WTC11 (cell line): ENCODE results near the gene TGFBR1. TPM values are rescaled to one million over a fixed set of nuclear protein-coding genes. Genes with fewer than 3 reads are reported as not detected.

Experiments used
- ATAC-seq: fragments of 200-7000 bp; cut with Tn5 transposase; 2 replicates; pipeline ENCODE4 v1.10.0; 2021; ENCODE audit warnings: mild to moderate bottlenecking, moderate library complexity
- CTCF ChIA-PET: fragments of 300-600 bp; sonication (Branson Sonifier 250); formaldehyde crosslinking; loops from one replicate; lab custom pipeline; 2021; ENCODE audit warnings: antibody characterized with exemption; lab: Charles Lee
- POLR2A ChIA-PET: fragments of 350-600 bp; sonication (Branson Sonifier 250); formaldehyde crosslinking; loops from one replicate; lab custom pipeline; 2021; ENCODE audit warnings: antibody characterized with exemption; lab: Charles Lee
- DNase-seq: peaks from one replicate; pipeline ENCODE4 v3.0.0; 2021; ENCODE audit warnings: low spot score
- H3K27ac Mint-ChIP-seq: 2 replicates; pipeline ENCODE4 v1.8.0; 2021; ENCODE audit warnings: mixed read lengths
- H3K27me3 Mint-ChIP-seq: 2 replicates; pipeline ENCODE4 v1.8.0; 2021; ENCODE audit warnings: low read depth, mild to moderate bottlenecking, moderate library complexity, mixed read lengths
- H3K36me3 Mint-ChIP-seq: 2 replicates; pipeline ENCODE4 v1.8.0; 2021; ENCODE audit warnings: mixed read lengths
- H3K4me1 Mint-ChIP-seq: 2 replicates; pipeline ENCODE4 v1.8.0; 2022; ENCODE audit warnings: mixed read lengths
- H3K4me3 Mint-ChIP-seq: 2 replicates; pipeline ENCODE4 v1.8.0; 2021; ENCODE audit warnings: mild to moderate bottlenecking, moderate library complexity, mixed read lengths
- H3K9me3 Mint-ChIP-seq: 2 replicates; pipeline ENCODE4 v1.8.0; 2021; ENCODE audit warnings: mixed read lengths
- ELF4 ChIP-seq: sonication (generic); formaldehyde crosslinking; IDR thresholded peaks from 2 replicates; pipeline ENCODE4 v1.8.1; 2022; ENCODE audit warnings: low read depth, mild to moderate bottlenecking, moderate library complexity, missing genetic modification reagents
- ESRRA ChIP-seq: sonication (generic); formaldehyde crosslinking; IDR thresholded peaks from 2 replicates; pipeline ENCODE4 v1.8.1; 2022; ENCODE audit warnings: mild to moderate bottlenecking, missing genetic modification reagents, borderline replicate concordance
- ETV6 ChIP-seq: sonication (generic); formaldehyde crosslinking; IDR thresholded peaks from 2 replicates; pipeline ENCODE4 v1.8.1; 2022; ENCODE audit warnings: mild to moderate bottlenecking, missing genetic modification reagents
- GRHL2 ChIP-seq: fragments of 250-450 bp; sonication (Bioruptor Pico); IDR thresholded peaks from 2 replicates; pipeline ENCODE4 v1.8.0; 2022; ENCODE audit warnings: mild to moderate bottlenecking, moderate library complexity; ENCODE audit not compliant: insufficient replicate concordance, severe bottlenecking
- HMGA2 ChIP-seq: fragments of 250-450 bp; sonication (Bioruptor Pico); IDR thresholded peaks from 2 replicates; pipeline ENCODE4 v1.4.0; 2021; ENCODE audit warnings: mild to moderate bottlenecking, moderate library complexity
- NR1H2 ChIP-seq: sonication (generic); formaldehyde crosslinking; IDR thresholded peaks from 2 replicates; pipeline ENCODE4 v1.9.0; 2021; ENCODE audit warnings: mild to moderate bottlenecking, moderate library complexity, missing genetic modification reagents
- PRRX2 ChIP-seq: fragments of 250-450 bp; sonication (Bioruptor Pico); IDR thresholded peaks from 2 replicates; pipeline ENCODE4 v1.8.0; 2021; ENCODE audit warnings: mild to moderate bottlenecking
- SMAD3 ChIP-seq: sonication (generic); formaldehyde crosslinking; IDR thresholded peaks from 2 replicates; pipeline ENCODE4 v1.8.0; 2022; ENCODE audit warnings: missing genetic modification reagents, mild to moderate bottlenecking, borderline replicate concordance
- TCF7 ChIP-seq: sonication (generic); formaldehyde crosslinking; IDR thresholded peaks from 2 replicates; pipeline ENCODE4 v1.8.0; 2022; ENCODE audit warnings: mild to moderate bottlenecking, low read depth, missing genetic modification reagents, moderate library complexity
- ZNF121 ChIP-seq: sonication (generic); formaldehyde crosslinking; IDR thresholded peaks from 2 replicates; pipeline ENCODE4 v1.8.0; 2023; ENCODE audit warnings: missing genetic modification reagents
- ZNF671 ChIP-seq: fragments of 250-450 bp; sonication (Bioruptor Pico); IDR thresholded peaks from 2 replicates; pipeline ENCODE4 v1.8.0; 2021; ENCODE audit warnings: mild to moderate bottlenecking
- total RNA-seq: library from RNA; stranded (reverse); gene quantifications from 3 replicates; pipeline ENCODE4 v1.2.3, GENCODE V29; 2021
- TF ChIP-seq, protein P1 (sequence below): fragments of 250-450 bp; sonication (Bioruptor Pico); IDR thresholded peaks from 2 replicates; pipeline ENCODE4 v1.9.0; 2021; ENCODE audit warnings: moderate library complexity, mild to moderate bottlenecking, inconsistent platforms, borderline replicate concordance
- TF ChIP-seq, protein P2 (sequence below): sonication (generic); formaldehyde crosslinking; IDR thresholded peaks from 2 replicates; pipeline ENCODE4 v1.8.1; 2022; ENCODE audit warnings: mild to moderate bottlenecking, moderate library complexity, missing genetic modification reagents
- TF ChIP-seq, protein P3 (sequence below): fragments of 250-450 bp; sonication (Bioruptor Pico); IDR thresholded peaks from 2 replicates; pipeline ENCODE4 v1.9.0; 2021; ENCODE audit warnings: mild to moderate bottlenecking, borderline replicate concordance
- TF ChIP-seq, protein P4 (sequence below): fragments of 250-450 bp; sonication (Bioruptor Pico); IDR thresholded peaks from 2 replicates; pipeline ENCODE4 v1.8.0; 2021; ENCODE audit warnings: mild to moderate bottlenecking
- TF ChIP-seq, protein P5 (sequence below): fragments of 250-450 bp; sonication (Bioruptor Pico); IDR thresholded peaks from 2 replicates; pipeline ENCODE4 v1.9.0; 2021; ENCODE audit warnings: mild to moderate bottlenecking
- TF ChIP-seq, protein P6 (sequence below): sonication (generic); formaldehyde crosslinking; IDR thresholded peaks from 2 replicates; pipeline ENCODE4 v1.8.1; 2023; ENCODE audit warnings: mild to moderate bottlenecking, missing genetic modification reagents, borderline replicate concordance
- TF ChIP-seq, protein P7 (sequence below): sonication (generic); formaldehyde crosslinking; IDR thresholded peaks from 2 replicates; pipeline ENCODE4 v1.8.0; 2023; ENCODE audit warnings: missing genetic modification reagents

The TGFBR1 gene
- total RNA-seq, 1 experiment from 2014 or later: 42.4 TPM

DNA sequence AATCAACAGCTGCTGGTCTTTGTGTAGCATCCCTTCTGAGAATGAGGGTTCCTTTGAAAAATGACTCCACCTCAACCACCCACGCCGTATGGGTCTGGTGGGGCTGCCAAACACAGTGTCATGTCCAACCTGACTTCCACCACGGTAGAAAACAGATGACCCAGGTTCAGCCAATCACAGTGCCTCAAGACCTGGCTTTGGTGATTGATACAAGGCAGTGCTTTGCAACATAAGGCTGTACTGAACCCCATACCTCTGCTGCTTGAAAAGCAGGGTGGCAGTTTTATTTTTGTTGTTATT, 11.5 kb upstream of the TGFBR1 start:
- no peaks in the 10 kb centered on the region for H3K27me3 Mint-ChIP-seq
- H3K27ac Mint-ChIP-seq: no peak overlapping the region
- ATAC-seq (no peak), DNase-seq (no peak)
- POLR2A ChIA-PET: no interaction called here
- peaks cover 26% of the 10 kb centered on the region for H3K9me3 Mint-ChIP-seq
- H3K4me3 Mint-ChIP-seq: no peak overlapping the region
- peaks cover 9% of the 10 kb centered on the region for H3K4me1 Mint-ChIP-seq
- CTCF ChIA-PET: no interaction called here
- TF ChIP-seq, protein P1, sequence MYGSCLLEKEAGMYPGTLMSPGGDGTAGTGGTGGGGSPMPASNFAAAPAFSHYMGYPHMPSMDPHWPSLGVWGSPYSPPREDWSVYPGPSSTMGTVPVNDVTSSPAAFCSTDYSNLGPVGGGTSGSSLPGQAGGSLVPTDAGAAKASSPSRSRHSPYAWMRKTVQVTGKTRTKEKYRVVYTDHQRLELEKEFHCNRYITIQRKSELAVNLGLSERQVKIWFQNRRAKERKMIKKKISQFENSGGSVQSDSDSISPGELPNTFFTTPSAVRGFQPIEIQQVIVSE: no peak
- TF ChIP-seq NR1H2 (CRISPR knock-in tag) (no peak), ZNF671 (CRISPR knock-in tag) (no peak), SMAD3 (CRISPR knock-in tag) (no peak), ZNF121 (CRISPR knock-in tag) (no peak)
- TF ChIP-seq, protein P2, sequence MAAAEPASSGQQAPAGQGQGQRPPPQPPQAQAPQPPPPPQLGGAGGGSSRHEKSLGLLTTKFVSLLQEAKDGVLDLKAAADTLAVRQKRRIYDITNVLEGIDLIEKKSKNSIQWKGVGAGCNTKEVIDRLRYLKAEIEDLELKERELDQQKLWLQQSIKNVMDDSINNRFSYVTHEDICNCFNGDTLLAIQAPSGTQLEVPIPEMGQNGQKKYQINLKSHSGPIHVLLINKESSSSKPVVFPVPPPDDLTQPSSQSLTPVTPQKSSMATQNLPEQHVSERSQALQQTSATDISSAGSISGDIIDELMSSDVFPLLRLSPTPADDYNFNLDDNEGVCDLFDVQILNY: no peak
- TF ChIP-seq, all 79 proteins: peak for 0
- peaks cover 12% of the 10 kb centered on the region for H3K36me3 Mint-ChIP-seq

DNA sequence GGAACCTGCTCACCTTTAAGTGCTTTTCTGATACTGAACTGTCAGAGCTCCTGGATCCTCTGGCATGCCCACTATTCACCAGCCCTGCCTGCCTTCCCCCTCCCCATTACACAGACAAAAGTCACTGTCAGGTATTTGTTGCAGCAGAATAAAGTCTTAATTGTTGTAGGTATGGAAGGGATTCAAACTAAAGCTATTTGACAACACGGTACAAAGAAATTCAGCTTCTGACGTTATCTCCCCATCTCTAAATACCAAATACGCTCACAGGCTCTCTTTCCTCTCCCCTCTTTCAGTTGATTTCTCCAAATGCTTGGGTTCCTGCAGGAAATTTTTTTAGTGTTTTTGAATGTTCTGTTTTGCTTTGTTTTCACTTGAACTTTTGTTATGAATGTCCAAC, 9.3 kb upstream of the TGFBR1 start:
- CTCF ChIA-PET: interaction anchor here (1.0 kb wide), 1 partner anchor 97 kb away, joined by 3 read pairs; no protein-coding TSS in a partner anchor
- no peak for ATAC-seq

DNA sequence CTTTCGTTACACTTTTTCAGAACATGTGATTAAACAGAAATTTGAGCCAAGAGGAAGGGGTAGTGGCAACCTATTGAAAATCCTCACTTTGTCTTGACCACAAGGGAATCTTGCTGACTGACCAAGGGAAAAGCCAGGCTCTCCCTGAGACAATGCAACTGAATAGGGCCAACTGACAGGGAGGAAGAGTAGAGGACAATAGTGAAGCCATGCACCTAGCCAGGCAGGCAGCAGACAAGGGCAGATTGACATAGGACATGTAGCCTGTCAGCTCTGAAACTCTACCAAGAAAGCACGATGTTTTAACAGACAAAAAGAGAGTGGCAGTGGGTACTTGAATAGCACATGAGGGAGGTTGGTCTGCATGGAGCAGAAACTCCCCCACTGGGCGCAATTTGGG, 8.5 kb upstream of the TGFBR1 start:
- no peak overlapping the region for H3K27ac Mint-ChIP-seq
- H3K36me3 Mint-ChIP-seq: no peaks in the 10 kb centered on the region
- DNase-seq (no peak), ATAC-seq (no peak)
- ChIA-PET CTCF (interaction anchor here (1.0 kb wide), 1 partner anchor 98 kb away, joined by 3 read pairs; no protein-coding TSS in a partner anchor), POLR2A (interaction anchor here (0.6 kb wide), 1 partner anchor 67 kb away, joined by 3 read pairs; no protein-coding TSS in a partner anchor)
- no peaks in the 10 kb centered on the region for H3K27me3 Mint-ChIP-seq
- peaks cover 13% of the 10 kb centered on the region for H3K9me3 Mint-ChIP-seq
- peaks cover 9% of the 10 kb centered on the region for H3K4me1 Mint-ChIP-seq
- H3K4me3 Mint-ChIP-seq: no peak overlapping the region
- TF ChIP-seq PRRX2 (CRISPR knock-in tag) (no peak), ESRRA (CRISPR knock-in tag) (no peak), ETV6 (CRISPR knock-in tag) (no peak), TCF7 (CRISPR knock-in tag) (no peak), ELF4 (CRISPR knock-in tag) (no peak)
- TF ChIP-seq, protein P2: no peak
- TF ChIP-seq, protein P3, sequence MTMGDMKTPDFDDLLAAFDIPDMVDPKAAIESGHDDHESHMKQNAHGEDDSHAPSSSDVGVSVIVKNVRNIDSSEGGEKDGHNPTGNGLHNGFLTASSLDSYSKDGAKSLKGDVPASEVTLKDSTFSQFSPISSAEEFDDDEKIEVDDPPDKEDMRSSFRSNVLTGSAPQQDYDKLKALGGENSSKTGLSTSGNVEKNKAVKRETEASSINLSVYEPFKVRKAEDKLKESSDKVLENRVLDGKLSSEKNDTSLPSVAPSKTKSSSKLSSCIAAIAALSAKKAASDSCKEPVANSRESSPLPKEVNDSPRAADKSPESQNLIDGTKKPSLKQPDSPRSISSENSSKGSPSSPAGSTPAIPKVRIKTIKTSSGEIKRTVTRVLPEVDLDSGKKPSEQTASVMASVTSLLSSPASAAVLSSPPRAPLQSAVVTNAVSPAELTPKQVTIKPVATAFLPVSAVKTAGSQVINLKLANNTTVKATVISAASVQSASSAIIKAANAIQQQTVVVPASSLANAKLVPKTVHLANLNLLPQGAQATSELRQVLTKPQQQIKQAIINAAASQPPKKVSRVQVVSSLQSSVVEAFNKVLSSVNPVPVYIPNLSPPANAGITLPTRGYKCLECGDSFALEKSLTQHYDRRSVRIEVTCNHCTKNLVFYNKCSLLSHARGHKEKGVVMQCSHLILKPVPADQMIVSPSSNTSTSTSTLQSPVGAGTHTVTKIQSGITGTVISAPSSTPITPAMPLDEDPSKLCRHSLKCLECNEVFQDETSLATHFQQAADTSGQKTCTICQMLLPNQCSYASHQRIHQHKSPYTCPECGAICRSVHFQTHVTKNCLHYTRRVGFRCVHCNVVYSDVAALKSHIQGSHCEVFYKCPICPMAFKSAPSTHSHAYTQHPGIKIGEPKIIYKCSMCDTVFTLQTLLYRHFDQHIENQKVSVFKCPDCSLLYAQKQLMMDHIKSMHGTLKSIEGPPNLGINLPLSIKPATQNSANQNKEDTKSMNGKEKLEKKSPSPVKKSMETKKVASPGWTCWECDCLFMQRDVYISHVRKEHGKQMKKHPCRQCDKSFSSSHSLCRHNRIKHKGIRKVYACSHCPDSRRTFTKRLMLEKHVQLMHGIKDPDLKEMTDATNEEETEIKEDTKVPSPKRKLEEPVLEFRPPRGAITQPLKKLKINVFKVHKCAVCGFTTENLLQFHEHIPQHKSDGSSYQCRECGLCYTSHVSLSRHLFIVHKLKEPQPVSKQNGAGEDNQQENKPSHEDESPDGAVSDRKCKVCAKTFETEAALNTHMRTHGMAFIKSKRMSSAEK (CRISPR knock-in tag): no peak
- TF ChIP-seq, protein P4, sequence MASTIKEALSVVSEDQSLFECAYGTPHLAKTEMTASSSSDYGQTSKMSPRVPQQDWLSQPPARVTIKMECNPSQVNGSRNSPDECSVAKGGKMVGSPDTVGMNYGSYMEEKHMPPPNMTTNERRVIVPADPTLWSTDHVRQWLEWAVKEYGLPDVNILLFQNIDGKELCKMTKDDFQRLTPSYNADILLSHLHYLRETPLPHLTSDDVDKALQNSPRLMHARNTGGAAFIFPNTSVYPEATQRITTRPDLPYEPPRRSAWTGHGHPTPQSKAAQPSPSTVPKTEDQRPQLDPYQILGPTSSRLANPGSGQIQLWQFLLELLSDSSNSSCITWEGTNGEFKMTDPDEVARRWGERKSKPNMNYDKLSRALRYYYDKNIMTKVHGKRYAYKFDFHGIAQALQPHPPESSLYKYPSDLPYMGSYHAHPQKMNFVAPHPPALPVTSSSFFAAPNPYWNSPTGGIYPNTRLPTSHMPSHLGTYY (CRISPR knock-in tag): no peak

More for the DNA sequence above, 9.3 kb upstream of the TGFBR1 start:
- Mint-ChIP-seq H3K9me3 (peaks cover 16% of the 10 kb centered on the region), H3K27ac (no peak overlapping the region), H3K4me1 (peaks cover 9% of the 10 kb centered on the region), H3K36me3 (no peaks in the 10 kb centered on the region)
- POLR2A ChIA-PET: no interaction called here
- no peak for DNase-seq
- TF ChIP-seq, protein P5, sequence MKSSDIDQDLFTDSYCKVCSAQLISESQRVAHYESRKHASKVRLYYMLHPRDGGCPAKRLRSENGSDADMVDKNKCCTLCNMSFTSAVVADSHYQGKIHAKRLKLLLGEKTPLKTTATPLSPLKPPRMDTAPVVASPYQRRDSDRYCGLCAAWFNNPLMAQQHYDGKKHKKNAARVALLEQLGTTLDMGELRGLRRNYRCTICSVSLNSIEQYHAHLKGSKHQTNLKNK: no peak
- TF ChIP-seq, protein P6, sequence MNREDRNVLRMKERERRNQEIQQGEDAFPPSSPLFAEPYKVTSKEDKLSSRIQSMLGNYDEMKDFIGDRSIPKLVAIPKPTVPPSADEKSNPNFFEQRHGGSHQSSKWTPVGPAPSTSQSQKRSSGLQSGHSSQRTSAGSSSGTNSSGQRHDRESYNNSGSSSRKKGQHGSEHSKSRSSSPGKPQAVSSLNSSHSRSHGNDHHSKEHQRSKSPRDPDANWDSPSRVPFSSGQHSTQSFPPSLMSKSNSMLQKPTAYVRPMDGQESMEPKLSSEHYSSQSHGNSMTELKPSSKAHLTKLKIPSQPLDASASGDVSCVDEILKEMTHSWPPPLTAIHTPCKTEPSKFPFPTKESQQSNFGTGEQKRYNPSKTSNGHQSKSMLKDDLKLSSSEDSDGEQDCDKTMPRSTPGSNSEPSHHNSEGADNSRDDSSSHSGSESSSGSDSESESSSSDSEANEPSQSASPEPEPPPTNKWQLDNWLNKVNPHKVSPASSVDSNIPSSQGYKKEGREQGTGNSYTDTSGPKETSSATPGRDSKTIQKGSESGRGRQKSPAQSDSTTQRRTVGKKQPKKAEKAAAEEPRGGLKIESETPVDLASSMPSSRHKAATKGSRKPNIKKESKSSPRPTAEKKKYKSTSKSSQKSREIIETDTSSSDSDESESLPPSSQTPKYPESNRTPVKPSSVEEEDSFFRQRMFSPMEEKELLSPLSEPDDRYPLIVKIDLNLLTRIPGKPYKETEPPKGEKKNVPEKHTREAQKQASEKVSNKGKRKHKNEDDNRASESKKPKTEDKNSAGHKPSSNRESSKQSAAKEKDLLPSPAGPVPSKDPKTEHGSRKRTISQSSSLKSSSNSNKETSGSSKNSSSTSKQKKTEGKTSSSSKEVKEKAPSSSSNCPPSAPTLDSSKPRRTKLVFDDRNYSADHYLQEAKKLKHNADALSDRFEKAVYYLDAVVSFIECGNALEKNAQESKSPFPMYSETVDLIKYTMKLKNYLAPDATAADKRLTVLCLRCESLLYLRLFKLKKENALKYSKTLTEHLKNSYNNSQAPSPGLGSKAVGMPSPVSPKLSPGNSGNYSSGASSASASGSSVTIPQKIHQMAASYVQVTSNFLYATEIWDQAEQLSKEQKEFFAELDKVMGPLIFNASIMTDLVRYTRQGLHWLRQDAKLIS: no peak
- TF ChIP-seq, protein P7, sequence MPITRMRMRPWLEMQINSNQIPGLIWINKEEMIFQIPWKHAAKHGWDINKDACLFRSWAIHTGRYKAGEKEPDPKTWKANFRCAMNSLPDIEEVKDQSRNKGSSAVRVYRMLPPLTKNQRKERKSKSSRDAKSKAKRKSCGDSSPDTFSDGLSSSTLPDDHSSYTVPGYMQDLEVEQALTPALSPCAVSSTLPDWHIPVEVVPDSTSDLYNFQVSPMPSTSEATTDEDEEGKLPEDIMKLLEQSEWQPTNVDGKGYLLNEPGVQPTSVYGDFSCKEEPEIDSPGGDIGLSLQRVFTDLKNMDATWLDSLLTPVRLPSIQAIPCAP (CRISPR knock-in tag): no peak
- TF ChIP-seq GRHL2 (CRISPR knock-in tag) (no peak), HMGA2 (CRISPR knock-in tag) (no peak)
- TF ChIP-seq, all 79 proteins: peak for 0
- Mint-ChIP-seq H3K4me3 (no peak overlapping the region), H3K27me3 (no peaks in the 10 kb centered on the region)
